SK-N-SH (cell line): ENCODE results near the gene NANOS2. TPM values are rescaled to one million over a fixed set of nuclear protein-coding genes. Genes with fewer than 3 reads are reported as not detected.
A peak's percentile ranks its signal among the peaks of the same experiment; 100 is the strongest.

ENCODE experiments used
- CTCF ChIA-PET: fragments of 300-600, 350-600 bp; formaldehyde crosslinking; extraction: SDS; loops from one replicate; lab custom pipeline; 2021; lab: Yijun Ruan, JAX
- POLR2A ChIA-PET: fragments of 350-600 bp; sonication (Branson Sonifier 250); formaldehyde crosslinking; extraction: SDS; loops from one replicate; lab custom pipeline; 2020; ENCODE audit warnings: antibody characterized with exemption, inconsistent platforms; lab: Yijun Ruan, JAX
- DNase-seq: peaks from one replicate; pipeline ENCODE4 v3.0.0; 2012
- H2AFZ ChIP-seq: fragments of 200-600 bp; sonication (generic); 2 replicates; pipeline ENCODE4 v1.8.1; 2016; ENCODE audit warnings: antibody characterized with exemption, mild to moderate bottlenecking, low read depth
- H3F3A ChIP-seq: fragments of 200-600 bp; sonication (generic); replicated peaks from 2 replicates; pipeline ENCODE3; 2016; ENCODE audit warnings: antibody characterized with exemption, mild to moderate bottlenecking; ENCODE audit not compliant: insufficient read depth
- H3K27ac ChIP-seq, 2 experiments: fragments of 200-500 bp in 1 of 2; fragments of 200-600 bp in 1 of 2; sonication (Bioruptor generic) in 1 of 2; sonication (generic), shearing (Covaris generic) in 1 of 2; 2 replicates each; pipeline versions ENCODE4 v1.5.1 to v1.6.1; 2014 to 2016; ENCODE audit warnings: low read depth in 2 of 2, inconsistent platforms in 1 of 2, low read length in 1 of 2, mild to moderate bottlenecking in 1 of 2, mixed read lengths in 1 of 2
- H3K27me3 ChIP-seq: fragments of 200-600 bp; sonication (generic), shearing (Covaris generic); 2 replicates; pipeline ENCODE4 v1.6.1; 2016; ENCODE audit warnings: mixed run types; ENCODE audit not compliant: insufficient read depth
- H3K36me3 ChIP-seq, 2 experiments: fragments of 200-500 bp in 1 of 2; fragments of 200-600 bp in 1 of 2; sonication (Bioruptor generic) in 1 of 2; sonication (generic) in 1 of 2; replicated peaks in 1 of 2; 2 replicates each; pipeline versions ENCODE3 to v1.5.1; 2014 to 2016; ENCODE audit warnings: low read length in 1 of 2, mild to moderate bottlenecking in 1 of 2; ENCODE audit not compliant: insufficient read depth in 2 of 2, control insufficient read depth in 1 of 2
- H3K4me1 ChIP-seq, 2 experiments: fragments of 200-500 bp in 1 of 2; fragments of 200-600 bp in 1 of 2; sonication (Bioruptor generic) in 1 of 2; sonication (generic), shearing (Covaris generic) in 1 of 2; 2 replicates each; pipeline versions ENCODE4 v1.5.1 to v1.6.1; 2014 to 2016; ENCODE audit warnings: low read depth in 1 of 2, low read length in 1 of 2, mixed run types in 1 of 2; ENCODE audit not compliant: insufficient read depth in 2 of 2, control insufficient read depth in 1 of 2
- H3K4me2 ChIP-seq: fragments of 200-600 bp; sonication (generic), shearing (Covaris generic); 2 replicates; pipeline ENCODE4 v1.6.1; 2017; ENCODE audit warnings: mixed run types
- H3K4me3 ChIP-seq, 2 experiments: fragments of 200-500 bp in 1 of 2; fragments of 200-600 bp in 1 of 2; sonication (Bioruptor generic) in 1 of 2; sonication (generic), shearing (Covaris generic) in 1 of 2; 2 replicates each; pipeline versions ENCODE4 v1.5.1 to v1.8.1; 2014 to 2016; ENCODE audit warnings: low read depth in 2 of 2, inconsistent platforms in 1 of 2, low read length in 1 of 2, mild to moderate bottlenecking in 1 of 2, mixed read lengths in 1 of 2, moderate library complexity in 1 of 2
- H3K79me2 ChIP-seq: fragments of 200-600 bp; sonication (generic); 2 replicates; pipeline ENCODE4 v1.8.1; 2017; ENCODE audit warnings: mild to moderate bottlenecking; ENCODE audit not compliant: insufficient read depth
- H3K9ac ChIP-seq: fragments of 200-600 bp; sonication (generic); 2 replicates; pipeline ENCODE4 v1.6.1; 2017; ENCODE audit warnings: mixed run types
- H3K9me2 ChIP-seq: fragments of 200-600 bp; sonication (generic); 2 replicates; pipeline ENCODE4 v1.6.1; 2017; ENCODE audit warnings: mixed run types
- H3K9me3 ChIP-seq: fragments of 200-600 bp; sonication (generic); 2 replicates; pipeline ENCODE4 v1.6.1; 2017; ENCODE audit warnings: mixed run types, mild to moderate bottlenecking, moderate library complexity
- H4K20me1 ChIP-seq: fragments of 200-600 bp; sonication (generic); 2 replicates; pipeline ENCODE4 v1.6.1; 2017; ENCODE audit warnings: mild to moderate bottlenecking, mixed run types; ENCODE audit not compliant: insufficient read depth
- CHD2 ChIP-seq: fragments of 150-350 bp; IDR thresholded peaks from 2 replicates; pipeline ENCODE4 v1.6.1; 2018; ENCODE audit warnings: low read length; ENCODE audit not compliant: partially characterized antibody
- EP300 ChIP-seq, 2 experiments: IDR thresholded peaks; 2 replicates each; pipeline versions ENCODE4 v1.4.0 to v1.6.1; 2012; ENCODE audit warnings: borderline replicate concordance in 1 of 2, low read depth in 1 of 2, low read length in 1 of 2
- FOSL2 ChIP-seq: IDR thresholded peaks from 2 replicates; pipeline ENCODE4 v1.4.0; 2012; ENCODE audit warnings: low read depth, mild to moderate bottlenecking, moderate library complexity, borderline replicate concordance
- FOXJ3 ChIP-seq: sonication (generic); formaldehyde crosslinking; IDR thresholded peaks from 2 replicates; pipeline ENCODE4 v1.5.1; 2020; ENCODE audit warnings: mild to moderate bottlenecking, missing genetic modification reagents
- FOXM1 ChIP-seq: IDR thresholded peaks from 2 replicates; pipeline ENCODE4 v1.4.0; 2012; ENCODE audit warnings: low read depth, mild to moderate bottlenecking
- GATA2 ChIP-seq: sonication (generic); formaldehyde crosslinking; IDR thresholded peaks from 2 replicates; pipeline ENCODE4 v1.5.0; 2020; ENCODE audit warnings: mild to moderate bottlenecking, missing genetic modification reagents
- MAX ChIP-seq: IDR thresholded peaks from 2 replicates; pipeline ENCODE4 v1.4.0; 2012; ENCODE audit warnings: low read depth
- NFIC ChIP-seq: IDR thresholded peaks from 2 replicates; pipeline ENCODE4 v1.4.0; 2012; ENCODE audit warnings: borderline replicate concordance
- NRF1 ChIP-seq: IDR thresholded peaks from 2 replicates; pipeline ENCODE4 v1.6.1; 2012; ENCODE audit warnings: low read depth, mild to moderate bottlenecking, low read length
- PBX3 ChIP-seq: IDR thresholded peaks from 2 replicates; pipeline ENCODE4; 2012
- POLR2AphosphoS5 ChIP-seq: IDR thresholded peaks from 2 replicates; pipeline ENCODE4 v1.6.1; 2012; ENCODE audit warnings: low read depth, low read length
- RAD21 ChIP-seq: IDR thresholded peaks from 2 replicates; pipeline ENCODE4 v1.6.1; 2012; ENCODE audit warnings: mild to moderate bottlenecking, low read length
- RCOR1 ChIP-seq: fragments of 150-350 bp; IDR thresholded peaks from 2 replicates; pipeline ENCODE4 v1.6.1; 2017; ENCODE audit warnings: antibody characterized with exemption, low read length
- SMC3 ChIP-seq: IDR thresholded peaks from 2 replicates; pipeline ENCODE4 v1.6.1; 2012; ENCODE audit warnings: low read depth, low read length, improper control_type of control experiment
- TAF1 ChIP-seq: IDR thresholded peaks from 2 replicates; pipeline ENCODE4 v1.6.1; 2012; ENCODE audit warnings: low read depth, mild to moderate bottlenecking, low read length, moderate library complexity, borderline replicate concordance
- TCF12 ChIP-seq: IDR thresholded peaks from 2 replicates; pipeline ENCODE4 v1.4.0; 2012
- TEAD4 ChIP-seq: IDR thresholded peaks from 2 replicates; pipeline ENCODE4 v1.4.0; 2012; ENCODE audit warnings: mild to moderate bottlenecking, borderline replicate concordance; ENCODE audit not compliant: insufficient read depth
- USF1 ChIP-seq: IDR thresholded peaks from 2 replicates; pipeline ENCODE4 v1.4.0; 2012; ENCODE audit warnings: low read depth, borderline replicate concordance
- YY1 ChIP-seq: IDR thresholded peaks from 2 replicates; pipeline ENCODE4 v1.4.0; 2012; ENCODE audit warnings: low read depth, mild to moderate bottlenecking
- WGBS: methylation state at CpG from one replicate; pipeline ENCODE4 v1.1.6; 2017; ENCODE audit warnings: low lambda C conversion rate; 5-methylcytosine and 5-hydroxymethylcytosine counted together
- polyA plus RNA-seq, 3 experiments: library from polyadenylated mRNA; depleted of rRNA; stranded (reverse); fragments of >200 nt; gene quantifications; 2 replicates each; pipeline ENCODE4 v1.2.3, GENCODE V29; 2012
- TF ChIP-seq, protein P1 (sequence below): fragments of 150-350 bp; IDR thresholded peaks from 2 replicates; pipeline ENCODE4 v1.6.1; 2017; ENCODE audit warnings: antibody characterized with exemption, low read length, low read depth, borderline replicate concordance

NANOS2 gene
- polyA plus RNA-seq, 1 of the 3 experiments (the other 2 are of a cell fraction), result not detected

- Histone ChIP-seq H3F3A (no peaks in the 10 kb centered on the region), H3K36me3 (no peaks in the 10 kb centered on the region), H3K27ac (no peak overlapping the region), H3K9me3 (no peaks in the 10 kb centered on the region), H3K9ac (no peak overlapping the region), H2AFZ (no peak overlapping the region)
- DNase-seq, result no peak
- POLR2A ChIA-PET, result no interaction called here
- TF ChIP-seq FOXM1, result no peak
- no peak for TF ChIP-seq CHD2
- TF ChIP-seq NRF1, result no peak
- no peak for TF ChIP-seq FOXJ3 (CRISPR knock-in tag)
- no peak for TF ChIP-seq USF1
- TF ChIP-seq POLR2AphosphoS5, result no peak
- no peak for TF ChIP-seq TCF12
- no peak for TF ChIP-seq NFIC
- TF ChIP-seq GATA2 (CRISPR knock-in tag), result no peak
- TF ChIP-seq TAF1, result no peak
- no peak for TF ChIP-seq SMC3
- no peak for TF ChIP-seq RAD21
- no peak for TF ChIP-seq EP300 (IDR thresholded peaks at IDR 0.05; ENCODE audit: borderline replicate concordance in 1 of 2, low read depth in 1 of 2, low read length in 1 of 2)
- TF ChIP-seq, all 33 proteins: peak for 0
- Histone ChIP-seq H4K20me1 (no peaks in the 10 kb centered on the region), H3K4me2 (no peak overlapping the region), H3K9me2 (no peaks in the 10 kb centered on the region), H3K79me2 (no peaks in the 10 kb centered on the region), H3K4me1 (no peaks in the 10 kb centered on the region), H3K4me3 (no peak overlapping the region), H3K27me3 (no peaks in the 10 kb centered on the region)
- CTCF ChIA-PET, result no interaction called here
- 64% methylated on average over 14 of the region's 19 CpGs for WGBS
These were observed 20.7 kb upstream of the NANOS2 start for GRCh38 chr19:45935267-45935666.

GRCh38 chr19:45934551-45935230, 20.1 kb upstream of the NANOS2 start:
- peak; percentile 49 for DNase-seq
- Histone ChIP-seq H3K27ac (no peak overlapping the region), H3K36me3 (no peaks in the 10 kb centered on the region), H2AFZ (no peak overlapping the region), H3K9me3 (no peaks in the 10 kb centered on the region), H3F3A (no peaks in the 10 kb centered on the region), H3K4me2 (no peak overlapping the region), H3K27me3 (no peaks in the 10 kb centered on the region), H3K9ac (no peak overlapping the region), H3K4me1 (no peaks in the 10 kb centered on the region), H3K79me2 (no peaks in the 10 kb centered on the region), H4K20me1 (no peaks in the 10 kb centered on the region), H3K9me2 (no peaks in the 10 kb centered on the region), H3K4me3 (no peak overlapping the region)
- no peak for TF ChIP-seq TAF1
- no peak for TF ChIP-seq FOXJ3 (CRISPR knock-in tag)
- TF ChIP-seq, protein P1, sequence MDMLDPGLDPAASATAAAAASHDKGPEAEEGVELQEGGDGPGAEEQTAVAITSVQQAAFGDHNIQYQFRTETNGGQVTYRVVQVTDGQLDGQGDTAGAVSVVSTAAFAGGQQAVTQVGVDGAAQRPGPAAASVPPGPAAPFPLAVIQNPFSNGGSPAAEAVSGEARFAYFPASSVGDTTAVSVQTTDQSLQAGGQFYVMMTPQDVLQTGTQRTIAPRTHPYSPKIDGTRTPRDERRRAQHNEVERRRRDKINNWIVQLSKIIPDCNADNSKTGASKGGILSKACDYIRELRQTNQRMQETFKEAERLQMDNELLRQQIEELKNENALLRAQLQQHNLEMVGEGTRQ, result no peak
- TF ChIP-seq TCF12, result no peak
- TF ChIP-seq TEAD4, result no peak
- no peak for TF ChIP-seq MAX
- TF ChIP-seq YY1, result no peak
- TF ChIP-seq PBX3, result no peak
- no peak for TF ChIP-seq USF1
- no peak for TF ChIP-seq RCOR1
- TF ChIP-seq FOSL2, result no peak
- no peak for TF ChIP-seq SMC3
- WGBS, result 58% methylated on average over 19 of the region's 19 CpGs
- ChIA-PET CTCF (interaction anchor here (1.3 kb wide), 1 partner anchor 71 kb away, joined by 3 read pairs; no protein-coding TSS in a partner anchor), POLR2A (no interaction called here)
